Breast epithelium (tissue), 3 donors: ENCODE measurements around the gene KDM4C.

Experiments
- CTCF ChIP-seq, 3 donors: fragments of 450-650 bp; IDR thresholded peaks; one replicate each; pipeline ENCODE4 v1.5.1; 2016 to 2017; ENCODE audit warnings: antibody characterized with exemption in 3 of 3, mild to moderate bottlenecking in 3 of 3, moderate library complexity in 3 of 3
- POLR2A ChIP-seq: fragments of 450-650 bp; IDR thresholded peaks from one replicate; pipeline ENCODE4 v1.6.1; 2016; ENCODE audit warnings: antibody characterized with exemption, mild to moderate bottlenecking, moderate library complexity
- POLR2AphosphoS5 ChIP-seq, 3 donors: sonication (generic); formaldehyde crosslinking; IDR thresholded peaks; one replicate each; pipeline ENCODE4 v1.6.1; 2017; ENCODE audit warnings: antibody characterized with exemption in 3 of 3

- TF ChIP-seq CTCF (IDR thresholded peaks at IDR 0.05) (no peak), POLR2AphosphoS5 (IDR thresholded peaks at IDR 0.05) (no peak), POLR2A (no peak)
Observed at GRCh38 chr9:6870650-6871477, 113.1 kb downstream of the KDM4C start.
